A172 (cell line): Measurements from ENCODE around the gene SPEM2. TPM values are rescaled to one million over a fixed set of nuclear protein-coding genes. Genes with fewer than 3 reads are reported as not detected.
"Not testable (repeated sequence)": the region's sequence is repeated elsewhere in the genome, so short reads cannot be mapped to it uniquely, and the experiment has no call there.

Experiments
- DNase-seq: peaks from one replicate; pipeline ENCODE4 v3.0.0-alpha.2; 2015; ENCODE audit warnings: low spot score
- total RNA-seq: library from RNA; depleted of rRNA; stranded (reverse); fragments of >200 nt; shearing (Covaris generic); gene quantifications from 2 replicates; pipeline ENCODE4 v1.2.3, GENCODE V29; 2014; rRNA removed

Gene SPEM2
- total RNA-seq, 1 experiment from 2014 or later: not detected

DNA sequence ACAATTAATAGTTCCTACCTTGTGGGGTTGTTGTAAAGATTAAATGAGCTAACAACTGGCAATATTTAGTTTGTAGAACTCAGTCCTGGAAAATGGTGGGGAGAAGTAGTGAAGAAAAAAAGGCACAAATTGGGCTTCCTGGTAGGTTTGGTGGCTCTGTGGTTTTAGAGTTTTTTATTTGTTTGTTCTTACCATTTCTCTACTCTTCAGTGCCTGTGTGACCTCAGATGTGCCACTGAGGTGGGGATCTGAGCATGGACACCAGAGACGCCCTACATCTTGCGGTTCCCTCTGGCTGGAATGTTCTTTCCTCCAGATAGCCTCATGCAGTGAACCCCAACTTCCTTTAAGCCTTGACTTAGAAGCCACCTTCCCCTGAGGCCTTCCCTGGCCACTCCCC lies 46.3 kb downstream of the SPEM2 start:
- no peak for DNase-seq

DNA sequence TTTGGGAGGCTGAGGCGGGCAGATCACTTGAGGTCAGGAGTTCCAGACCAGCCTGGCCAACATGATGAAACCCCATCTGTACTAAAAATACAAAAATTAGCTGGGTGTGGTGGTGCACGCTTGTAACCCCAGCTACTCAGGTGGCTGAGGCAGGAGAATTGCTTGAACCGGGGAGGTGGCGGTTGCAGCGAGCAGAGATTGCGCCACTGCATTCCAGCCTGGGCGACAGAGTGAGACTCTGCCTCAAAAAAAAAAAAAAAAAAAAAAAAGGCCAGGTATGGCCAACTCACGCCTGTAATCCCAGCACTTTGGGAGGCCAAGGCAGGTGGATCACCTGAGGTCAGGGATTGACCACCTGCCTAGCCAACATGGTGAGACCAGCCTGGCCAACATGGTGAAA lies 49.4 kb downstream of the SPEM2 start:
- DNase-seq: not testable (repeated sequence)

DNA sequence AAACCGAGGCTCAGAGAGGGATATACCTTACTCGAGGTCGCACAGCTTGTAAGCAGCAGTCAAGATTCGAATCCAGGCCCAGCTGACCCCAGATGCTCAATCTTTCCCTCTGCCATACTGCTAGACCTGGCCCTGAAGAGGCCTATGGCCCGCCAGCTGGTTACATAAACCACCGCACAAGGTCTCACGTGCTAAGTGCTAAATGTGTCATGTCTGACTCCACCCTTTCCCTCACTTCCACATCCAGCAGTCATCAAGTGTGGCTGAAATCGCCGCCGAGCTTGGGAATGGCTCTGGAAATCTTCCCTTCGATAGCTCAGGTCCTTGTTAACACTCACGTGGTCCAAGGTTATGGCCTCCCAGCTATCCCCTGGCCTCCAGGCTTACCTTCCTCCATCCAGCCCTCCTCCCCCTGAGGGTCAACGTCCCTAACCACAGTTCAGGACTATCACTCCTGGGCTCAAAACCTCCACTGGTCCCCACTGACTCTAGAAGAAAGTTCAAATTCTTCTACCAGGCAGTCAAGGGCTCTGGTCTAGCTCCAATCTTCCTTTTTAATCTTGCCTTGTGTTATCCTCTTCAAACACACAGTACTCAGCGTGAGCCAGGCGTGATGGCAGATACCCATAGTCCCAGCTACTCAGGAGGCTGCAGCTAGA lies 50.5 kb downstream of the SPEM2 start:
- no peak for DNase-seq

DNA sequence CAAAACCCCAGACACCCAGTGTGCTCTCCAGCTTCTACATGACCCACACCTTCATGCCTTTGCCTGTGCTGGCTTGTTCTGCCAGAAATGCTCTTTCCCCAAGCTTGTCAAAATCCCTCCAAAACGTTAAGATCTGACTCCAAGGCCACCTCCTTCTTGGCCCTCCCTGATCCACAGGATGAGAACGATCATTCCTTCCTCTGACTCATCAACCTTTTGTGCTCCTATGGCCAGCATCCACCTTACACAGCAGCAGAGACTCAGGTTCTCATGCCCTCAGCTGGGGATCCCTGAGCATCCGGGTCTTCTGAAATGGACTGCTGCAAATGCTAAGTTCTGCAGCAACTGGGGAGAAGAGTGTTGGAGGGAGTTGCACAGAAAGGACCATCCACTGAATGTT lies 51.1 kb downstream of the SPEM2 start:
- DNase-seq: peak; percentile 84

DNA sequence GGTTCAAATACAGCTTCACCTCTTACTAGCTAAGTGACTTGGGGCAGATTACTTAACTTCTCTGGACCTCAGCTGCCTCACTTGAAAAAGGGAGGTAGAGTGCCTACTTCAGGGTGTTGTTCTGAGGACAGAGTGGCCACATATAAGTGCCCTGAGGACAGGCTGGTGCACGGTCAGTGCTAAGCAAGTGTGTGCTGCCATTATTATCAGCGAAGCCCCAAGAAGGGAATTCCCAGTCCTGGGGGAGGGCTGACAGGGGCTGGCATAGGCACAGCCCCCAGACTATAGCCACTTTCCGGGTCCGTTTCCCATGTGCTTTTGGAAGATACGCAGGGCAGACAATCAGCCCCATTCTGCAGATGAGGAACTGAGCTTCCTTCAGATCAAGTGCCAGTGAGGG lies 51.5 kb downstream of the SPEM2 start:
- no peak for DNase-seq

Other genes starting within 250 kb of the SPEM2 start
- 0.86 and 0.98 TPM in 2 replicates for gene ASGR1, start 246.2 kb upstream of the SPEM2 start, total RNA-seq
- gene DLG4, start 205.8 kb upstream of the SPEM2 start, total RNA-seq: 7.2 and 7.3 TPM in 2 replicates
- 278 and 349 TPM in 2 replicates for gene ACADVL, start 205.7 kb upstream of the SPEM2 start, total RNA-seq
- gene DVL2, start 191.1 kb upstream of the SPEM2 start, total RNA-seq: 65.1 and 82.4 TPM in 2 replicates
- gene PHF23, start 186.2 kb upstream of the SPEM2 start, total RNA-seq: 59.5 and 75.3 TPM in 2 replicates
- gene GABARAP, start 183.2 kb upstream of the SPEM2 start, total RNA-seq: 144 and 238 TPM in 2 replicates
- gene CTDNEP1, start 173.9 kb upstream of the SPEM2 start, total RNA-seq: 34.2 and 36.9 TPM in 2 replicates
- 102 and 104 TPM in 2 replicates for gene ELP5, start 173.4 kb upstream of the SPEM2 start, total RNA-seq
- 1.2 TPM in 1 of 2 replicates, not detected in the other for gene CLDN7, start 163.1 kb upstream of the SPEM2 start, total RNA-seq
- not detected in 2 replicates for gene SLC2A4, start 143.9 kb upstream of the SPEM2 start, total RNA-seq
- 0.86 and 1.1 TPM in 2 replicates for gene YBX2, start 131.0 kb upstream of the SPEM2 start, total RNA-seq
- gene EIF5A, start 118.0 kb upstream of the SPEM2 start, total RNA-seq: 844 and 911 TPM in 2 replicates
- 100 and 114 TPM in 2 replicates for gene GPS2, start 110.3 kb upstream of the SPEM2 start, total RNA-seq
- gene NEURL4, start 96.3 kb upstream of the SPEM2 start, total RNA-seq: 9.8 and 12.2 TPM in 2 replicates
- gene ACAP1, start 89.1 kb upstream of the SPEM2 start, total RNA-seq: 0.90 and 4.1 TPM in 2 replicates
- gene KCTD11, start 73.5 kb upstream of the SPEM2 start, total RNA-seq: 13.9 and 19.5 TPM in 2 replicates
- gene TMEM95, start 70.5 kb upstream of the SPEM2 start, total RNA-seq: not detected in 2 replicates
- gene TNK1, start 44.5 kb upstream of the SPEM2 start, total RNA-seq: 0.07 TPM in 1 of 2 replicates, not detected in the other
- 73.2 and 74.7 TPM in 2 replicates for gene PLSCR3, start 31.1 kb upstream of the SPEM2 start, total RNA-seq
- 71.7 and 80.4 TPM in 2 replicates for gene TMEM256, start 21.5 kb upstream of the SPEM2 start, total RNA-seq
- gene NLGN2, start 17.8 kb upstream of the SPEM2 start, total RNA-seq: 11.3 and 12.3 TPM in 2 replicates
- gene SPEM1, start 5.3 kb upstream of the SPEM2 start, total RNA-seq: not detected in 2 replicates
- not detected in 2 replicates for gene SPEM3, start 3.2 kb downstream of the SPEM2 start, total RNA-seq
- gene TMEM102, start 9.8 kb downstream of the SPEM2 start, total RNA-seq: 2.5 and 7.4 TPM in 2 replicates
- 0.89 TPM in 1 of 2 replicates, not detected in the other for gene FGF11, start 13.9 kb downstream of the SPEM2 start, total RNA-seq
- gene CHRNB1, start 19.4 kb downstream of the SPEM2 start, total RNA-seq: 14.1 and 20.2 TPM in 2 replicates
- gene ZBTB4, start 54.0 kb downstream of the SPEM2 start, total RNA-seq: 24.8 and 28.4 TPM in 2 replicates
- not detected in 2 replicates for gene SLC35G6, start 55.8 kb downstream of the SPEM2 start, total RNA-seq
- 17.8 and 23.4 TPM in 2 replicates for gene POLR2A, start 58.8 kb downstream of the SPEM2 start, total RNA-seq
- 9.3 and 17.0 TPM in 2 replicates for gene TNFSF12, start 123.4 kb downstream of the SPEM2 start, total RNA-seq
- 3.7 and 4.1 TPM in 2 replicates for gene TNFSF13, start 133.1 kb downstream of the SPEM2 start, total RNA-seq
- gene SENP3, start 136.3 kb downstream of the SPEM2 start, total RNA-seq: 162 and 170 TPM in 2 replicates
- gene CD68, start 154.0 kb downstream of the SPEM2 start, total RNA-seq: 11.5 and 15.6 TPM in 2 replicates
- 246 and 350 TPM in 2 replicates for gene MPDU1, start 158.2 kb downstream of the SPEM2 start, total RNA-seq
- 2.0 and 7.2 TPM in 2 replicates for gene SOX15, start 164.5 kb downstream of the SPEM2 start, total RNA-seq
- 61.1 and 76.5 TPM in 2 replicates for gene FXR2, start 189.3 kb downstream of the SPEM2 start, total RNA-seq
- gene SAT2, start 202.2 kb downstream of the SPEM2 start, total RNA-seq: 64.0 and 77.4 TPM in 2 replicates
- 2.8 TPM in 1 of 2 replicates, not detected in the other for gene SHBG, start 204.5 kb downstream of the SPEM2 start, total RNA-seq
- gene ATP1B2, start 225.3 kb downstream of the SPEM2 start, total RNA-seq: not detected in 2 replicates